GM18507 (cell line): ENCODE results near the gene ENTREP3.
A peak's percentile ranks its signal among the peaks of the same experiment; 100 is the strongest.
"Not testable (repeated sequence)": the region's sequence is repeated elsewhere in the genome, so short reads cannot be mapped to it uniquely, and the experiment has no call there.

ENCODE experiments used
- DNase-seq: peaks from one replicate; pipeline ENCODE4 v3.0.0; 2011; ENCODE audit warnings: low read depth; ENCODE audit not compliant: insufficient read length; ENCODE audit errors: extremely low spot score
- FAIRE-seq: peaks from 2 replicates; lab custom pipeline; 2011; peaks lifted over from hg19 to GRCh38; lab: Jason Lieb, UNC

Gene ENTREP3

DNA sequence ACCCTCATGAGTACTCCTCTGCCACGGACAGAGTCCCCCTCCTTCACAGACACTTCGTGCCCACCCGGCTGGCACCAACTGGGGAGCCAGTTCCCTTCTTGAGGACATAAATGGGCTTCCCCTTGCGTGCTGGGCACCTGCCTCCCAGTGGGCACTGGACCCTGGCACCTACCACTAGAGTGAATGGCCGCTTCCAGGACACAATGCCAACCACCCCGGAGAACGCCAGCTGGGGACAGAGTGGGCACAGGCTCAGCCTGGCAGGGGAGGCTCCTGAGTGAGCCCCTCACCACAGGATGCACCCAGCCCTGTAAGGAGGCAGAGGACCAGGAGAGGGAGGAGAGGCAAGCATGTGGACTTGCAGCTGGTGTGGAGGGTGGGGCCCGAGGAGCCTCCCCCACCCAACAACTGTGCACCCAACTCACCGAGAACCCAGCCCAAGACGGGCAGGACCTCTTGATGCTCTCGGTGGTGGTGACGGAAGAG is 1.0 kb downstream of the ENTREP3 start:
- no peak for FAIRE-seq
- no peak for DNase-seq

DNA sequence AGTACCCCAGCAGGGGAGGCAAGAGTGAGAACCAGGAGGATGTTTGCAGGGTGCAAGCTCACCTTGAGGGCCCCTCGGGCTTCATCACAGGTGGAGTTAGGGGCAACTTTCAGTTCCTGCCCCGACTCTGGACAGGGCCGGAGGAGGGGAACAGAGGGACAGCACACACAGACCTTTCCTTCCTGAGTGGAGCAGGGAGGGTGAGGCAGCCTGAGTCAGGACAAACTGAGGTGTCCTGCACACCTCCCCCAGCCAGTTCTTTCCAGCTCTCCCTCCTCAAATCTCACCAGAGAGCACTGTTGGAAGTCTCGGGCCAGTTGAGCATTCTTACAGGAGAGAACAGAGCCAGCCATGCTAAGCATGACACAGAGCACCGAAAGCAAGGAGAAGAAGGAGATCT is 1.5 kb downstream of the ENTREP3 start:
- DNase-seq: no peak
- no peak for FAIRE-seq

DNA sequence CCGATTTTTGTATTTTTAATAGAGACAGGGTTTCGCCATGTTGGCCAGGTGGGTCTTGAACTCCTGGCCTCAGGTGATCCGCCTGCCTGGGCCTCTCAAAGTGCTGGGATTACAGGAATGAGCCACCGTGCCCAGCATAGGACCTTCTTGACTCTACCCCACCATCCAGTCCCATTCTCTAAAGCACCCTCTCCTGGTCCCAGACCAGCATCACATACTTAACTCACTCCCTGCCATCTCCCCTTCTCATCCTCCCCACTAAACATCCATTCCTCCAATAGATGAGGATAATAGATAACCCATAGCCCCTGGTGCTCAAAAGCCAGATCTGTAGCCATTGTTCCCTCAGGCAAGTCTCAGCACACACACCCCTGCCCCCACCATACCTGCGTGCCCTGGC is 2.1 kb downstream of the ENTREP3 start:
- no peak for DNase-seq
- no peak for FAIRE-seq

DNA sequence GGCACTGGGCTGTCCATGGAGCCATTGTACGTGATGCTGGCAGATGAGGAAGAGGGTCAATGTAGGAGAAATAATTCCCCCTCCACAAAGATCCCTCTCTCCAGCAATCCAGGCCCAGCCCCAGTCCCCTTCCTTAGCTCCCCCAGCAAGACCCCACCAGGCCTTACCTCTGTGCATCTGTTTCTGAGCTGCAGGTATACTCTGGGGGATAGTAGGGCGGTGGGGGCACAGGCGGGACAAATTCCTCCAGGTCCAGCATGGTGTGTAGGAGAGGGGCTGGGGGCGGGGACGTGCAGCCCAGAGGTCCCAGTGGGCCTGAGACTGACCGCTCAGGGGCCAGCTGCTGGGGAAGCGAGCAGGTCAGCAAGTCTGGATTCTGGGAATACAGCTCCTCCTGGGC is 3.7 kb downstream of the ENTREP3 start:
- DNase-seq (no peak), FAIRE-seq (no peak)

DNA sequence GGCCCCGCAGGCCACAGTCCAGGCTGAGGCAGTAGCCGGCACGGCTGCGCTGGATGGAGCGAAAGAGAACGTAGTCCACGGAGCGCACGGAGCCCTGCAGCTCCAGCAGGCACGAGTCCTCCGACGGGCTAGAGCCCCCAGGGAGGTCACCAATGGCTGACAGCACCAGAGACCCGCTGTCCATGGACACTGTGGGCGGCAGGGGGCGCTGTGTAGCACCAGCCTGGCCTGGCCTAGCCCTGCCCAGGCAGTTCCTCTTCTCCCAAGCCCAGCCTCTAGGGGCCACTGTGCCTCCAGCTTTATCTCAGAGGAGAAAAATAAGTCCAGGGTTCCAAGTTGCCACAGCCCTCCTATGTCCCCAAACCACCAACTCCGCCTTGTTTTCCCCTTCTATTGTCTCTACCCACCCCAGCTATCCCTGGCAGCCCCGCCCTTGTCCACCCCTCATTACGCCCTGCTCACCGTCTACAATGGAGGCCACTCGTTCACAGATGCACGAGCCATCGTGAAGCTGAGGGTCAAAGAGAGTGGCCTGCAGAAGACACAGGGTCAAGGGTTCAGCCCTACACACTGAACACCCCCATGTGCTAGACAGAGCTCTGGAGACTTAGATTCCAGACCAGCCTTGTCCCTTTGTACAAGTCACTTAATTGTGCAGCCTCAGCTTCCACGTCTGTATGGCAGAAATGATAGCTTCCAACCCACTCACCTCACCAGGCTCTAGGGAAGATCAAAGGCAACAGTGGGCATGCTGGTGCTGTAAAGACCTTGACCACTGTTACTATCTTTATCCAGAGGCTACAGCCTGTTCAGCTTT is 4.4 kb downstream of the ENTREP3 start:
- FAIRE-seq: peak; percentile 86
- DNase-seq: peak; percentile 91

DNA sequence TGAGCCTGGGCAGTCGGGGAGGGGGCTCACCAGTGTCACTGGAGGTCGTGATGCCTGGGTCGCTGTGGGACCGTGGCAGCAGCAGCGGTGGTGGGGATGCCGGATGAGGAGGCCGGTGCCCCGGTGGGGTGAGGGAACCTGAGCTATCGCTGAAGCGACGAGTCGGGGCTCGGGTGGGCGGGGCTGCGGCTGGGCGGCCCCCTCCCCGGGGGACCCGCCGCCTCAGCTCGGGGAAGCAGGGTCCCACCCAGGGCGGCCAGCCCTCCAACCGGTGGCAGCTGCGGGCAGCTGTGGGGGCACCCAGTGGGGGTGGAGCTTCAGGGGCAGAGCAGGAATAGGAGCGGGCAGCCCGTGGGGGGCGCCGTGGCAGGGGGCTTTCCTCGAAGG is 5.0 kb downstream of the ENTREP3 start:
- FAIRE-seq (no peak), DNase-seq (no peak)

DNA sequence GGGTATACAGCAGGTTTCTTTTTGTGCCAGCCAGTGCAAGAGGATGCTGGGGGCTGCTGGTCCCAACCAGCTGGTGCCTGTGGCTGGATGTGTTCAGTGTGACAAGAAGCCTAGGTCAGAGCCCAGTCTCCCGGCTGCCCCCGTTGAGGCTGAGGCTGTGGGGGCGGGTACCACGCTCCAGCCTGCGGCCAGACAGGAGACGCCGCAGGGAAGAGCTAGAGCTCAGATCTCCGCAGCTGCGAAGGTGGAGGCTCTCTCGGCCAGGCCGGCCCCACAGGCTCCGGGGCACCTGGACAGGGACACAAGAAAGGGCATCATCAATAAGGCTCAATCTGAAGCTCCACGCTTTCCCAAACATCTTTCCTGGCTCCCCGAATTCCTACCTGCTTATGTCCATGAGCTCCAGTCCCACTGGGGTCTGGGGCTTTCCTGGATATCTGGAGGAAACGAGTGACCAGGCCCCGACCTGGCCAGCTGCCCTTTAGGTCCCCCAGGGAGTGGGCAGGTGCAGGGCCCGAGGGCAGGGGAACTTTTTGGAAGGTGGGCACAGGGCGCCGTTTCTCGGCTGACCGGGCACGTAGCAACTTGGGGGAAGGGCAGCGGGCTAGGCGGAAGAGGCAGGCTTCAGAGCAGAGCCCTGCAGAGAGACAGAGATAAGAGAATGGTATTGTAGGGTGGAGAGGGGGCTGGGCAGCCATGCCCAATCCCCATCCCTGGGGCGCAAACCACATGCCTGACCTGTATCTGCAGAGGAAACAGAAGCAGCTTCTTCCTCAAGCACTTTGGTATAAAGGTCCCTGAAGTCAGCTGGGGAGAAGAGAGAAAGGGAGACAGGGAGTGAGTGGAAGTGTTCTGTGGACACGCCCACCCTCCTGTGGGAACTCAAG is 7.4 kb downstream of the ENTREP3 start:
- no peak for FAIRE-seq
- no peak for DNase-seq

DNA sequence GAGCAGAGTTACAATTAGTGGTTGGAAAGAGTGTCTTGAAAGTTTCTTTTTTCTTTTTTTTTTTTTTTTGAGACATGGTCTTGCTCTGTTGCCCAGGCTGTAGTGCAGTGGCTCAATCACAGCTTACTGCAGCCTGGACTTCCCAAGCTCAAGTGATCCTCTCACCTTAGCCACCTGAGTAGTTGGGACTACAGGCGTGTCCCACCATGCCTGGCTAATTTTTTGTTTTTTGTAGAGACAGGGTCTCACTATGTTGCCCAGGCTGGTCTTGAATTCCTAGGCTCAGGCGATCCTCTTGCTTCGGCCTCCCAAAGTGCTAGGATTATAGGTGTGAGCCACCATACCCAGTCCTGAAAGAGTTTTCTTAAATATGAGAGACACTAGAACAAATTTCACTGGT is 8.5 kb downstream of the ENTREP3 start:
- not testable (repeated sequence) for DNase-seq, FAIRE-seq

DNA sequence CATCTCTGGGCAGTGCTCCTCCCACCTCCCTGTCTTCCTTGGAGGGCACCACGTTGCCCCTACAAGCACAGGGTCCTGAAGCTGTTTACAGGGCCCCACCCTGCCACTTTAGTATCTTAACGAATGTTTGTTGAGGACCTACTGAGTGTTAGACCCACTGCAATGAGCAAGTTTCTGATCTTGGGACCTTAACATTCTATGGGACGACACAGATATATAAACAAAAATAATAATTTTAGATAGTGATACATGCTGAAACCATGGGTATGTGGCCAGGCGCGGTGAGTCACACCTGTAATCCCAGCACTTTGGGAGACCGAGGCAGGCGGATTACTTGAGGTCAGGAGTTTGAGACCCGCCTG is 10.1 kb downstream of the ENTREP3 start:
- DNase-seq: no peak
- FAIRE-seq: no peak

DNA sequence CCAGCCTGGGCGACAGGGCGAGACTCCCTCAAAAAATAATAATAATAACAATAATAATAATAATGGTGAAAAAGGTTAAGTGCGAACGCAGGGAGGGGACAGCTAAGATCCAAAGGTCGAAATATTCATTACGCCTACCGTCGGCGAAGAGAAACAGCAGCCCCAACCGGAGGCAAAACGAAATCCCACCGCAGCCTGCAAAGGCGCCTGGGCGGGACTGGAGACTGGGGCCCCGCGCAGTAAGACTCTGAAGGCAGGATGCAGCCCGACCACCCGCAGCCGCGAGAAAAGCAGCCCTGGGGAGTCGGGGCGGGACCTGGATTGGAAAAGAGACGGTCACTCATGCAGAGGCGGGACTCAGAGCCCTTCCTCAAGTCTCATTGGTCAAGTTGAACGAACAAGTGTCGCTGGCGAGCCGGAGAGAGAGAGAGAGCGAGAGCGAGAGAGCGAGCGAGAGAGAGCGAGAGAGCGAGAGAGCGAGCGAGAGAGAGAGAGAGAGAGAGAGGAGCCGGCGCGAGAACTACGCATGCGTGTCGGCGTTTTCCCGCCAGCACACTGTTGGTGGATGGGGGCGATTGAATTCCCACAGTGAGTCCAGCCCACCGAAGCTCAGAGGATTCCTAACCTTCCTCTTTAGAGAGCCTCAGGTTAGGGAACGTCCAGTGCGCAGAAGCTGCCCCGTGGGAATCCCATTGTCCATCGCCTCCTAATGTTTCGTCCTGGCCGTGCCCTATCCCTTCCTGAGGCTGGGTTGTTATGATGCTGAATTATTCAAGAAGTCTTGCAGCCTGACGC is 10.7 kb downstream of the ENTREP3 start:
- FAIRE-seq: peak; percentile 94
- peak; percentile 95 for DNase-seq

DNA sequence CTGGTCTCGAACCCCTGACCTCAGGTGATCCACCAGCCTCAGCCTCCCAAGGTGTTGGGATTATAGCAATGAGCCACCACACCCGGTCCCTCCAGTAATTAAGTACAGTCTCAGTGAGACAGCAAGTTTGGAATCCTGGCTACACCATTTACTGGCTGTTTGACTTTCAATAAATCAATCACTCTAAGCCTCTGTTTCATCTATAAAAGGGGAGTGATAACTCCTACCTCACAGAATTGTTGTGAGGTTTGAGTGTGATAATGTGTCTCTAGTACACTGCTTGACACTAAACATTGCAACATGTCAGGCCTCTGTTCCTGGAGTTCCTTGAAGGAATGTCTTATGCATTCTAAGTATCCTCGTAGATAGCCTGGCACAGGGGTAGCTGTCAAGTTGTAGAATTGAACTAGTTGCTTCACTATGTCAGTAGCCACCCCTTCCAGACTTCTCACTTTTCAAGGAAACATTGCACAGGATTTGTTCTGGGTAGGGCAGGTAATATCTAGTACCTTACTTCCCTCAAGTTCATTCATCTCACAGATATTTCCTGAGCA is 12.4 kb downstream of the ENTREP3 start:
- FAIRE-seq (no peak), DNase-seq (no peak)

DNA sequence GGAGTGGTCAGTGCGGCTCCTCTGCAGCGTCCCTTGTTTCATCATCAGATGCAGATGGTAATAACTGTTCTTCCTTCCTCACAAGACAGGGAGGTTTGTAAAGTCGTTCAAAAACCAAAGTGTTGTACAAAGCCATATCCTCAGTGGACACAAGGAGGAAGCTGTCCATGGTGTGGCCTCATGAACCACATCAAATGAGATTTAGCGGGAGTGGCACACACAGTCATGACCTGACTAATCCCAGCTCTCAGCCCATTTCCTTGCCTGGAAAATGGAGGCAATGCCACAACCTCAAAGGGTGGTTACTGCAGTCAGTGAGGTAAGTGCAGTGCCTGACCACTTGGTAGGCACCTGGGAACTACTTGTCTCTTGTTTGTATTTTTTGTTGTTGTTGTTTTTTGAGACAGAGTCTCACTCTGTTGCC is 13.4 kb downstream of the ENTREP3 start:
- DNase-seq: no peak
- FAIRE-seq: no peak

DNA sequence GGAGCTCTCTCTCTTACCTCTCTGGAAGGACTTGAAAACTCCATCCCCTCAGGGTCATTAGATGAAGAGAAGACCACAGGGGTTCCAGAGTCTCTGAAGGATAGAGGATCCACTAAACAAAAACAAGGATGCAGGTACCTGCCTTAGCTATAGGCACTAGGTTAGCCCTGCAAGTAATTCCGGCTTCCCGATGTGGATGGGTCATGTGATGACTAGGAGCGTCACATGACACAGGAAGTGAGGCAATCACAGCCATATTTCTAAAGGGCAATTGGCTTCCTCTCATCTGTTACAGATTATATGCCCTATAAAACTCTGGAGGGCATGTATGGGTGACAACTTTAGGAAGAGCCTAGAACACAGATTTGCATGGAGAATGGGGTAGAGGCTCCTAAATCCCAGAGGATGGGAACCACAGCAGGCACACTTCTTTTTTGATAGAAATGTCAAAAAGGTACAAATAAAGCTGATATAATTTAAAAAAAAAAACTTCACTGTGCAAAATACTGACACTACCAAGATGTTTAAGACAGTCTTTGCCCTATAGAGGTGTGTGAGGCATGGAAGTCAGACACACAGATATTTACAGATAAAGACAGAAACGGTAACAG is 14.1 kb downstream of the ENTREP3 start:
- peak; percentile 47 for FAIRE-seq
- no peak for DNase-seq

DNA sequence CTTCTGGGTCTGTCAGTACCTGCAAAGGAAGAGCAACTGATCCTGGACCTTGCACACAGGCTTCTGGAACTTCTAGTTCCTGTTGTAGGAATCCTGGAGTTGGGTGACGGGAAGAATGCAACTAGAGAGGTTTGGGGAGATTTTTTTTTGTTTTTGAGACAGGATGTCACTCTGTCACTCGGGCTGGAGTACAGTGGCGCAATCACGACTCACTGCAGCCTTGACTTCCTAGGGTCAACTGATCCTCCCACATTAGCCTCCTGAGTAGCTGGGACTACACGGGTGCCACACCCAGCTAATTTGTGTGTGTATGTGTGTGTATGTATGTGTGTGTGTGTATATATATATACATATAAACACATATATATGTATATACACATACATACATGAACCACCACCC is 18.8 kb downstream of the ENTREP3 start:
- DNase-seq: no peak

DNA sequence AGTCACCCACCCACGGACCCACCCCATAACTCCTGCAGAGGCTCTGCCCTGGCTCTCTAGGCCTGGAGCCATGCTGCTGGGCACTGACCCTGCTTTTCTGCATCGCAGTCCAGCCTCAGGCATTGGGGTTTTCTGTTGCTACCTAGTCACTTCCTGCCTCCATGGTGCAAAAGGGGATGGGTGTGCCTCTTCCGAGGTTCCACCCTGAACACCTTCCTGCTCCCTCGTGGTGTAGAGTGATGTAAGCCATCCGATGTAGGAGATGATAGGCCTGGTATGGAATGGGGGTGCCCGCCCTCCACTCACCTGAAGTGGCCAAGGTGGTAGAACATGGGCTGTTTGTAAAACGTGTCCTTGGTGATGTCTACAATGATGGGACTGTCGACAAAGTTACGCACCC is 19.9 kb downstream of the ENTREP3 start:
- FAIRE-seq, DNase-seq: not testable (repeated sequence)

More for the DNA sequence above, 18.8 kb downstream of the ENTREP3 start:
- FAIRE-seq: no peak

DNA sequence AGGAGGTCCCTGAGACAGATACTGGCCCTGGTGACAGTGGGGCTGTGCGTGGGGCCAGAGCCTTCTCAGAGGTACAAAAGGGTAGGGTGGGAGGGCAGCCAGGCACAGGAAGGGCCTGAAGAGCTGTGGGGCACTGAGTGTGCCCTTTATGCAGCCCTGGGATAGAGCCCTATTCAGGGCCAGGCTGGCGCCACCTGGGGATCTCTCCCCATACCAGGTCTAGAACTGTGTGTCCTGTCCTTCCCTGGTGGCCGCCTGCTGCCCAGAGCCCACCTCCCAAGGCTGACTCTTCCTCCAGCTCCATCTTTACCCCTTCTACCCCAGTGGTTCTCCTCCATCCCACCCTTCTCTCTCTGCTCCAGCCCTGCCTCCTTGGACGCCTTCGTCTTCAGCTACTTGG is 21.8 kb downstream of the ENTREP3 start:
- DNase-seq, FAIRE-seq: not testable (repeated sequence)

DNA sequence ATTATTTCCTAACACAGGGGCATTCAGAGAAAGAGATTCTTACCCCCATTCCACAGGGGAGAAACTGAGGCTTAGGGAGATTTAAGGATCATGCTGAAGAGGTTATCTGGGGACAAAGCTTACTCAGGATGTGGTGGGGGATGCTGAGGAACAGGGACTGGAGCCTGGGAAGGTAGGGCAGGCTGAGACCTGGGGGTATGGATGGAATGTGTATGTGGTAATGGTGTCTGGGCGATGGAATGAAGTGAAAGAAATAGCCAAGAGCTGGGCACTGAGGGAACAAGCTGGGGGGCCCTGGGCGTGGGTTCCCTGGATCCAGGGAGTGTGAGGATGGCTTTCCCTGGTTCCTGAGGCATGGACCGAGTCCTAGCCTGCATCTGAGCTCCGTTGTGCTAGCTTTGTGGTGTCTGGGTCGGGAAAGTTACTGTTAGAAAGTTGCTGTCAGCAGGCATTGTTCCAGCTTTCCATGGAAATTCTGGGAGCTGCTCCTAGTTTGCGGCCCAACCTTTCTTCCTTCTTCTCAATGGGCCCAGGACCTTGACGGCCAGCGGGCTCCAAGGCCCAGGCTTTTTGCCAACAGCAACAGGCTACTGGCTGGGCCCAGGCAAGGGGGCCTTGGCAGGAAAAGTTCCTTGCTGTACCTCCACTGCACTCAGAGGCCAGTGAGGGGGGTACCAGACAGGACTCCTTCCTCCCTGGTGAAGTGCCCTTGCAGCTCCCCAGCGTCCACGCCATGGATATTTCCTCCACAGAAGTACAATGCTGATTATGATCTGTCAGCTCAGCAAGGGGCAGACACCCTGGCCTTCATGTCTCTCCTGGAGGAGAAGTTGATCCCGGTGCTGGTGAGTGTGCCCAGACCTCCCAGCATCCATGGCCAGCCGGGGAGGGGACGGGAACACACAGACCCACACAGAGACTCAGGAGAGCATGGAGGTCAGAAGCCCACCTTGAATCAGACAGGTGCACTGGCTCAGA is 23.0 kb downstream of the ENTREP3 start:
- not testable (repeated sequence) for FAIRE-seq, DNase-seq

DNA sequence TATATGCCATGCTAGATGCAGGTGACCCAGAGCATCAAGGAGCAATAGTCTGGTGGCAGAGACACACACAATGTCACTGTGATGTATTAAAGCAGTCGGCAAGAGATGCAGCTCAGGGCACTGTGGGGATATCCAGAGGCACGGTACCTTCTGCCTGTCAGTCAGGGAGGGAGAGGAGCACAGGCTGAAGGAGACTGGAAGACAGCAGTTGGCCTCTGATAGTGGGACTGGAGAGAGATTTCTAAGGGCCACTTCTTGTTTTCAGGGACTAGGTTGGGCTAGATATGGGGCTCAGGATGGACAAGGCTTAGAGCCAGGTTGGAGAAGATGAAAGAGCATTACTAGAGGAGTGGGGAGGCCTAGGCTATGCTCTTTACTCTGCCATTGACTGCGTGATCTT is 24.0 kb downstream of the ENTREP3 start:
- not testable (repeated sequence) for FAIRE-seq

More for the DNA sequence above, 24.0 kb downstream of the ENTREP3 start:
- not testable (repeated sequence) for DNase-seq
